ENCODE results near the gene SLC16A11.

- TF ChIP-seq, protein P1, sequence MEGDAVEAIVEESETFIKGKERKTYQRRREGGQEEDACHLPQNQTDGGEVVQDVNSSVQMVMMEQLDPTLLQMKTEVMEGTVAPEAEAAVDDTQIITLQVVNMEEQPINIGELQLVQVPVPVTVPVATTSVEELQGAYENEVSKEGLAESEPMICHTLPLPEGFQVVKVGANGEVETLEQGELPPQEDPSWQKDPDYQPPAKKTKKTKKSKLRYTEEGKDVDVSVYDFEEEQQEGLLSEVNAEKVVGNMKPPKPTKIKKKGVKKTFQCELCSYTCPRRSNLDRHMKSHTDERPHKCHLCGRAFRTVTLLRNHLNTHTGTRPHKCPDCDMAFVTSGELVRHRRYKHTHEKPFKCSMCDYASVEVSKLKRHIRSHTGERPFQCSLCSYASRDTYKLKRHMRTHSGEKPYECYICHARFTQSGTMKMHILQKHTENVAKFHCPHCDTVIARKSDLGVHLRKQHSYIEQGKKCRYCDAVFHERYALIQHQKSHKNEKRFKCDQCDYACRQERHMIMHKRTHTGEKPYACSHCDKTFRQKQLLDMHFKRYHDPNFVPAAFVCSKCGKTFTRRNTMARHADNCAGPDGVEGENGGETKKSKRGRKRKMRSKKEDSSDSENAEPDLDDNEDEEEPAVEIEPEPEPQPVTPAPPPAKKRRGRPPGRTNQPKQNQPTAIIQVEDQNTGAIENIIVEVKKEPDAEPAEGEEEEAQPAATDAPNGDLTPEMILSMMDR (IDR thresholded peaks at IDR 0.05): no peak
- TF ChIP-seq POLR2A (IDR thresholded peaks at IDR 0.05): no peak
These were observed 23.3 kb upstream of the SLC16A11 start for GRCh38 chr17:7067198-7067597.

Measured in right lobe of liver (tissue), 4 donors.